SIG-M5 treated with dmso at 0.1 percent for 504 hours (cell line): ENCODE results near the gene FUCA1.
"Not testable (repeated sequence)": the region's sequence is repeated elsewhere in the genome, so short reads cannot be mapped to it uniquely, and the experiment has no call there.

Source experiments
- DNase-seq: peaks from one replicate; lab custom pipeline; 2025; ENCODE audit not compliant: unreplicated experiment; lab: John Stamatoyannopoulos, UW

FUCA1 gene

GRCh38 chr1:23896491-23896890 is 28.4 kb upstream of the FUCA1 start:
- DNase-seq, result no peak

- no peak for DNase-seq
Measured at GRCh38 chr1:23895993-23896392, 27.9 kb upstream of the FUCA1 start.

GRCh38 chr1:23895082-23895481 is 27.0 kb upstream of the FUCA1 start:
- peak; percentile 52 for DNase-seq

- no peak for DNase-seq
Measured at GRCh38 chr1:23889074-23889473, 21.0 kb upstream of the FUCA1 start.

DNA sequence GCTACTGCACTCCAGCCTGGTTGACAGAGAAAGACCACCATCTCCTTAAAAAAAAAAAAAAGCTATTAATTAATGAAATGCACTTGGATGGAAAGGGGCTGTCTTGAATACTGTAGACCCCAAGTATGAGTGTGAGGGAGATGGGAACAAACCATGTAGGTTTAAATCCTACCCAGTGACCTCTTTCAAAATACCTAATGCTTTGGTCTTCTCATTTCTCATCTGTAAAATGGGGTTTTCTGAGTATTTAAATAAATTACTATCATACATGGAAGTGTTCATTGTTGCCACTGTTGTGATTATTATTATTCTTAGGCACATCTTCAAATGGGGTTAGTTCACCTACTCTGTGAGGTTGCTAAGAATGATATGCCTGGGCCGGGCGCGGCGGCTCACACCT is 17.1 kb upstream of the FUCA1 start:
- DNase-seq, result no peak

GRCh38 chr1:23882746-23883145 is 14.7 kb upstream of the FUCA1 start:
- DNase-seq, result no peak

DNA sequence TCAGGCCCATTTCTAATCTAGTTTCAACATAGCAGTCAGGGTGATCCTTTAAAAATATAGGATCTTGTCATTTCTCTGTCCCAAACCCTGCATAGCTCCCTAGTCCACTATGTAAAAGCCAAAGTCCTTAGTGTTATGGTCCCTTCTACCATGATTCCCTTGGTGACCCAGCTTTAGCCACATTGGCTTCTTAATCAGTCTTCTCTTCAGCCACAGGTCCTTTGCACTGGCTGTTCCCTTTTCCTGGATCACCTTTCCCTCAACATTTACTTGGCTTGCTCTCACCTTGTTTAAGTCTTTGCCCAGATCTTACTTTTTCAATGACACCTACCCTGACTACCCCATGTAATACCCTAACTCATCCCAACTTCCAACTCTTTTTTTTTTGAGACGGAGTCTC is 11.7 kb upstream of the FUCA1 start:
- DNase-seq, result no peak

DNA sequence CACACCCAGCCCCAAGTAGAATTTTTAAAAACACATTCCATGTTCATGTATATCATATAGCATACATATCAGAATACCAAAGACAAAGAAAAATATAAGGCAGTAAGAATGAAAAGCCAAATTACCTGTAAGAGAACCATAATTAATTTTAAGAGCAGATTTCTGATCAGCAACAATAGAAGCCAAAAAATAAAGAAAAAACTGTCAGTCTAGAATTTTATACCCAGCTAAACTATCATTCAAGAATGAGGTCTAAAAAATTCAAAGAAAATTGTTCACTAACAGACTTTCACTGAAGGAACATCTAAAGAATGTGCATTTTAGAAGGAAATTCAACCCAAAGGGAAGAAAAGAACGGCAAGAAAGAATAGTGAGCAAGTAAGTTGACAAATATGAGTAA is 10.6 kb upstream of the FUCA1 start:
- no peak for DNase-seq

DNA sequence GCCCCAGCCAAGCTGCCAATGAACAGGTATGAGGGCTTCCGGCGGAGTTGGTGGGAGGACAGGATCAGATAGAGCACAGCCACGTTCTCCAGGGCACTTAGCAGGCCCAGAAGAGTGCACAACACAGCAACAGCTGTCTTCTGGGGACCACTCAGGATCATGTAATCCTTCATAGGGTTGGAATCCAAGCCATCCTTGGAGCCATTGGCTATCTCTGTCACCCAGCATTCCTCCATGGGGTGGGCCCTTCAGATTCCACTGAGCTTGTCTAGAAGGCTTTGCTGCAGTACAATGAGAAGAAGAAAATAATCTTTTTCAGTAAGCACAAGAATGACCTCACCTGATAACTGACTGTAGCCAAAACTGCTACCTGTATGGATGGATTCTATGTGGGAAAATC is 7.3 kb upstream of the FUCA1 start:
- no peak for DNase-seq

DNA sequence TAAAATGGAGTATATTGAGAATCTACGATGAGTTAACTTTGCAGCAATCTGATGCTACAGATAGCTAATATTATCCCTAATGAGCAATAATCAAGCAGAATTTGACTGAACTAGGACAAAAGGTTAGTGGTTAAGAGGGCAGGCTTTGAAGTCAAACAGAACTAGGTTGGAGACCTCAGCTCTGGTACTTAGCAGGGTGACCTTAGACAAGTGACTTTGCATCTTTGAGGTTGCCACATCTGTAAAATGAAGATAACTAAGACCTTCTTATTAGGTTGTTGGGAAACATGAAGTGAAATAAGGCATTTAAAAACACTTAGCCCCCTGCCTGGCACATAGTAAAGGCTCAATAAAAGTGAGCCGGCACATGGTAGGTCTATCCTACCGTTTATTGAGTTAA is 4.3 kb upstream of the FUCA1 start:
- no peak for DNase-seq

GRCh38 chr1:23869051-23869450 is 961 bp upstream of the FUCA1 start:
- no peak for DNase-seq

GRCh38 chr1:23868557-23869016 is 497 bp upstream of the FUCA1 start:
- DNase-seq, result no peak

DNA sequence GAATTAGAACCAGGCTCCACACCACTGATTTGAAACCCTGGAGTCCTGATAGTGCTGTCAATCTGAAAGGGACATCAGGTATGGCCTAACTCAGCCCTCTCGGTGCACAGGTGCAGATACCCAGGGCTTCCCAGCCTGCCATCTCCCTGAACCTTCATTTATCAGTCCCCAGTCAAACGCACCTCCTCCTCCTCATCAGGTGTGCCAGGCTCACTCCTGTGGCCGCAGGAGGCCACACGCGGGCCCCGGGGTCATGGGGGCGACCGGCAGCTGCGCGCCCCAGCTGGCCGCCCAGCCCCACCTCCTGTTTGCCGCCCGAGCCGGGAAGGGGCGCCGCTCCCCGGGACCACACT is 572 bp downstream of the FUCA1 start:
- no peak for DNase-seq

DNA sequence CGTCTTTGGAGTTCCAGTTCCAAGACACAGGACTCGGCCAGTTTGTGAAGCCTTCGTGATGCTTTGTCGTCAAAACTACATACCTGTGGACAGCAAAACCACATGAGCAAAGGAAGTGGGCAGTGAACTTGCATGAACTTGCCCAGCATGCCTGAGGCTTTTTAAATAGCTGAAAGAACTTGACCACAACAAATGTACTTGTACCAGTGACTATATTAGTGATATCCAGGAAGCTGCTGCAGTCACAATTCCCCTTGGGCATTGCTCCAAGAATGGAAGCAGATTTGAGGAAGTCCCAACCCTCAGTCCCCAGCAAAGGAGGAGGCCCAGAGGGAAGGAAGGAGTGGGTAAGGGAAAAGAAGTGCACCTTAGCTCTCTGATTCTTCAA is 2.6 kb downstream of the FUCA1 start:
- no peak for DNase-seq

DNA sequence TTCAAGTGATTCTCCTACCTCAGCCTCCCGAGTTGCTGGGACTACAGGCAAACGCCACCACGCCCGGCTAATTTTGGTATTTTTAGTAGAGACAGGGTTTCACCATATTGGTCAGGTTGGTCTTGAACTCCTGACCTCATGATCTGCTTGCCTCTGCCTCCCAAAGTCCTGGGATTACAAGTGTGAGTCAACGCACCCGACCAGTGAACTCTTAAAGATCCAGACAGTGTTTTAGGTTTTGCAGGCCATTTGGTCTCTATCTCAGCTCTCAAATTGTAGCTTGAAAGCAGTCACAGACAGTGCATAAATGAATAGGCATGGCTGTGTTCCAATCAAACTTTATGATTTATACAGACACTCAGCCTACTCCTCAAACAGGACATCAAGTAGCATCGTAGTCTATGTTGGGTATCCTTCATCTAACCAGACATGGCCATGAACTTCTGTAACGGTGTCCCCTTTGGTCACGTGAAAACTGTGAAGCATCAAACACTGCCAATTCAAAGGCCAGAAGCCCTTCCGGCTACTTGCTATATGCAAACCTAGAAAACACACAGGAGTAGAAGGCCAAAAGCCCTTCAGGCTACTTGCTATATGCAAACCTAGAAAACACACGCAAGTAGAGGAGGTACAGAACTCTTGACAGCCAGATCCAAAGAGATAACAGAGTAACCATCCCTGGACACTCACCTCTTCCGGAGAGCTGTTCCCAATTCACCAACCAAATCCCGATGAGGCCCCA is 3.1 kb downstream of the FUCA1 start:
- DNase-seq, result no peak

GRCh38 chr1:23862640-23863039 is 5.5 kb downstream of the FUCA1 start:
- DNase-seq, result no peak

- no peak for DNase-seq
Measured at GRCh38 chr1:23854568-23854967, 13.5 kb downstream of the FUCA1 start.

DNA sequence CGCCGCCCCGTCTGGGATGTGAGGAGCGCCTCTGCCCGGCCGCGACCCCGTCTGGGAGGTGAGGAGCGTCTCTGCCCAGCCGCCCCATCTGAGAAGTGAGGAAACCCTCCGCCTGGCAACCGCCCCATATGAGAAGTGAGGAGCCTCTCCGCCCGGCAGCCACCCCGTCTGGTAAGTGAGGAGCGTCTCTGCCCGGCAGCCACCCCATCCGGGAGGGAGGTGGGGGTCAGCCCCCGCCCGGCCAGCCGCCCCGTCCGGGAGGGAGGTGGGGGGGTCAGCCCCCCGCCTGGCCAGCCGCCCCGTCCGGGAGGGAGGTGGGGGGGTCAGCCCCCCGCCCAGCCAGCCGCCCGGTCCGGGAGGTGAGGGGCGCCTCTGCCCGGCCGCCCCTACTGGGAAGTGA is 15.0 kb downstream of the FUCA1 start:
- DNase-seq, result not testable (repeated sequence)

DNA sequence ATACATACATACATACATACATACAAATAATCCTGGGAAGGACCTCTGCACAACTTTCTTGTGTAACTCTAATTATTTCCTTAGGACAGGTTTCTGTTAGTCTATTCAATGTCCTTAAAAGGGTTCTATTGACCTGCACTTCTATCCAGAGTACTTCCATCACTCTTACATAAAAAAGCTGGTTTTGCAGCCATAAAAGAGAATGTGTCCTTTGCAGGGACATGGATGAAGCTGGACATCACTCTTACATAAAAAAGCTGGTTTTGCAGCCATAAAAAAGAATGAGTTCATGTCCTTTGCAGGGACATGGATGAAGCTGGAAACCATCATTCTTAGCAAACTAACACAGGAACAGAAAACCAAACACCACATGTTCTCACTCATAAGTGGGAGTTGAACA is 16.7 kb downstream of the FUCA1 start:
- DNase-seq, result not testable (repeated sequence)

DNA sequence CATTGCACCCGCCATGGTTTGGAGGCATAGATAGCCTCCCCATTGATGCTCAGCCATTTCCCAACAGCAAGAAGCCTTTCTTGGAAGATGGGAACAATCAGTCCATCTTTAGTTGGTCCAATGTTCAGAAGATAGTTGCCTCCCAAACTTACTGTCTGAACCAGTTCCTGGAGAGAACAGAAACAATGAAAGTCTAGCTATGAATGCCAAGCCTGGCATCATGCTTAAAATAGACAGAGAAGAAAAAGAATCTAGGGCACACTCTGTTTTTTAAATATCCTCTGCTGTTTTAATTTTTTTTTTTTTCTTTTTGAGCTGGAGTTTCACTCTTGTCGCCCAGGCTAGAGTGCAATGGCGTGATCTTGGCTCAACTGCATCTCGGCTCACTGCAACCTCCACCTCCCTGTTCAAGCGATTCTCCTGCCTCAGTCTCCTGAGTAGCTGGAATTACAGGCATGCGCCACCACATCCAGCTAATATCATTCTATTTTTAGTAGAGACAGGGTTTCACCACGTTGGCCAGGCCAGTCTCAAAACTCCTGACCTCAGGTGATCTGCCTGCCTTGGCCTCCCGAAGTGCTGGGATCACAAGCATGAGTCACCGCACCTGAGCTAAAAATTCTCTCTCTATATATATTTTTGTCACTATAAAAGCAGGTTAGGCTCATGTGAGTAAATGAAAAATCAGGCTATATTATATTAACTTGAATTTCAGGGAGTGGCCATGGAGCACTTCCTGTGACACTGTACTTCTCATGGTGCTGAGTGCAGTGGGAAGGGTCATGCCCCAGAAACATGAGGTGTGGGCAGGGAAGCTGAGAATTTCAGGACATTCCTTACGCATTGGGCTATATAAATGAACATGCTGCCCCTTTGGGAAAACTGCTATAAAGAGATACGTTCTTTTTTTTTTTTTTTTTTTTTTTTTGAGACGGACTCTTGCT is 19.1 kb downstream of the FUCA1 start:
- DNase-seq, result no peak

DNA sequence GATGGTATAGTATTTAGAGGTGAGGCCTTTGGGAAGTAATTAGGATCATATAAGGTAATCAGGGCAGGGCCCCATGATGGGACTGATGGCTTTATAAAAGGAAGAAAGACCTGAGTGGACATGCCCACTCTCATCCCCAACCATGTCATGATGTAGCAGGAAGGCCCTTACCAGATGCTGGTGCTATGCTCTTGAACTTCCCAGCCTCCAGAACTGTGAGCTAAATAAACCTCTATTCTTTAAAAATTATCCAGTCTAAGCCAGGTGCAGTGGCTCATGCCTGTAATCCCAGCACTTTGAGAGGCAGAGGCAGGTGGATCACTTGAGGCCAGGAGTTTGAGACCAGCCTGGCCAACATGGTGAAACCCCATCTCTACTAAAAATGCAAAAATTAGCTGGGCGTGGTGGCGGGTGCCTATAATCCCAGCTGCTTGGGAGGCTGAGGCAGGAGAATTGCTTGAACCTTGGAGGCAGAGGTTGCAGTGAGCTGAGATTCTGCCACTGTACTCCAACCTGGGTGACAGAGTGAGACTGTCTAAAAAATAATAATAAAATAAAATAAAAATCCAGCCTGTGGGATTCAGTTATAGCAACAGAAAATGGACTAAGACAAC is 20.5 kb downstream of the FUCA1 start:
- DNase-seq, result not testable (repeated sequence)

DNA sequence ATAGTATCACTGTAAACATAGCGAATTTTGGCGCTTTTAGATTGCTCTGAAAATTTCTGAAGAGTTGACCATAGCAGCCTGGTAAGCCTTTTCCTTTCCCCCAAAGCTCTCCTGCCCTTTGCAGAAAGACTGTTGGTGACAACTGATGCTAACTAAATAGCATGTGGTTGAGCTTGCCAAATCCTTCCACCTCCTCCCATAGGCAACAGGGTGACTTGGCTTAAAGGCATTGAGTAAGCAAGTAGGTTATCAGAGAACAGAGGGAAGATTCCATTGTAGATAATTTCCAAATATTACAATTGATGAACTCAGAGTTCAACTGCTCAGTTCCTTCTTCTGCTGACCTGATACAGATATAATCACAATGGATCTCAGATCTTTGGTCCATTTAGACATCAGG is 22.9 kb downstream of the FUCA1 start:
- no peak for DNase-seq
